OCI-LY3 (cell line): ENCODE measurements around the gene MRPL58.

ENCODE experiments used
- H2AFZ ChIP-seq: fragments of 200-600, 300-600 bp; shearing (Covaris generic); 2 replicates; pipeline ENCODE4 v1.6.0; 2014; ENCODE audit warnings: antibody characterized with exemption, low read depth, low read length
- H3K27ac ChIP-seq: fragments of 200-600, 300-600 bp; sonication (generic); 2 replicates; pipeline ENCODE4 v1.5.1; 2014; ENCODE audit warnings: mild to moderate bottlenecking, low read length, moderate library complexity, mixed read lengths
- H3K27me3 ChIP-seq: fragments of 200-600, 300-600 bp; sonication (generic); 2 replicates; pipeline ENCODE4 v1.6.1; 2014; ENCODE audit warnings: low read depth, low read length, mixed read lengths
- H3K36me3 ChIP-seq: fragments of 200-600, 300-600 bp; sonication (generic); replicated peaks from 2 replicates; pipeline ENCODE3; 2014; ENCODE audit warnings: low read depth, low read length, mixed read lengths
- H3K4me1 ChIP-seq: fragments of 300-600, 200-600 bp; sonication (generic); 2 replicates; pipeline ENCODE4 v1.6.1; 2014; ENCODE audit warnings: low read length, mixed read lengths
- H3K4me2 ChIP-seq: fragments of 200-600, 300-600 bp; sonication (generic); 2 replicates; pipeline ENCODE4 v1.6.1; 2014; ENCODE audit warnings: low read length, mixed read lengths
- H3K4me3 ChIP-seq: fragments of 300-600, 200-600 bp; sonication (generic); 2 replicates; pipeline ENCODE4 v1.5.1; 2014; ENCODE audit warnings: antibody characterized with exemption, mild to moderate bottlenecking, low read length, moderate library complexity
- H3K79me2 ChIP-seq: fragments of 300-600, 200-600 bp; shearing (Covaris generic); 2 replicates; pipeline ENCODE4 v1.6.1; 2014; ENCODE audit warnings: mild to moderate bottlenecking, low read length, mixed read lengths
- H3K9ac ChIP-seq: fragments of 300-600, 200-600 bp; shearing (Covaris generic); 2 replicates; pipeline ENCODE4 v1.6.0; 2014; ENCODE audit warnings: mild to moderate bottlenecking, low read length, moderate library complexity
- H3K9me3 ChIP-seq: fragments of 200-600, 300-600 bp; shearing (Covaris generic); 2 replicates; pipeline ENCODE4 v1.6.1; 2014; ENCODE audit warnings: low read length, mixed read lengths; ENCODE audit not compliant: insufficient read depth
- H4K20me1 ChIP-seq: fragments of 200-600, 300-600 bp; sonication (generic); 2 replicates; pipeline ENCODE4 v1.6.1; 2016; ENCODE audit warnings: low read length, mixed read lengths; ENCODE audit not compliant: insufficient read depth
- EZH2phosphoT487 ChIP-seq: fragments of 200-600 bp; shearing (Covaris generic); IDR thresholded peaks from 2 replicates; pipeline ENCODE4 v1.6.1; 2018; ENCODE audit warnings: antibody characterized with exemption, mixed run types, low read depth
- TF ChIP-seq, protein P1 (sequence below): fragments of 200-600, 300-600 bp; sonication (generic); IDR thresholded peaks from 2 replicates; pipeline ENCODE4 v1.5.1; 2014; ENCODE audit warnings: antibody characterized with exemption, low read length, low read depth

MRPL58 gene

DNA sequence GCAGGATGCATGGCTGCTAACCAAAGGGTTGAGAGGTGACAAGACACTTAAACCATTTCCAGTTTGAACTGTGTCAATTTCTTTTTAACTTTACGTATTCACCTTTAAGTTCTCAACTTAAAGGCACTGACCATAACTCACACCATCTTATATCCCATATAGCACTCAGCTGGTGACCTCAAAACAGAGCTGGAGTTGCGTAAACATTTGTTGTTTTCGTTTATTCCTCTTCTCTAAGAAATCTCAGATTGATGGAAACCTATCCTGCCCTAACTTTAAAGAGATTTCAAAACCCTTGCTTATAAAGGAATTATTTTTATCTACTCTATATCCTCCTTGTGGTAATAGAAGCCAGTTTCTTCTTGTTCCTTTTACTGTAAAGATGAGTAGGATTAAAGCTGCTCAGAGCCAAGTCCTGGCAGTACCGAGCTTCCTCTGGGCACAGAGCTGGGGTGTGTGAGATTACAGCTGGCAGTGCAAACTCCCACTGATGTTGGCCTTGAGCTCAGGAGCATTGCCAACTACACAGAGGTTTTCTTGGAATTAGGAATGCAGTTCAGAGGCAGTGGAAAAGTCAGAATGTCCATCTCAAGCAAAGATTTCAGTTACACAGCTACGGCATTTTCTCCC lies 35.9 kb downstream of the MRPL58 start:
- peak overlapping the region; percentile 78 for H3K9ac ChIP-seq
- peaks cover 11% of the 10 kb centered on the region for H3K36me3 ChIP-seq
- TF ChIP-seq, protein P1, sequence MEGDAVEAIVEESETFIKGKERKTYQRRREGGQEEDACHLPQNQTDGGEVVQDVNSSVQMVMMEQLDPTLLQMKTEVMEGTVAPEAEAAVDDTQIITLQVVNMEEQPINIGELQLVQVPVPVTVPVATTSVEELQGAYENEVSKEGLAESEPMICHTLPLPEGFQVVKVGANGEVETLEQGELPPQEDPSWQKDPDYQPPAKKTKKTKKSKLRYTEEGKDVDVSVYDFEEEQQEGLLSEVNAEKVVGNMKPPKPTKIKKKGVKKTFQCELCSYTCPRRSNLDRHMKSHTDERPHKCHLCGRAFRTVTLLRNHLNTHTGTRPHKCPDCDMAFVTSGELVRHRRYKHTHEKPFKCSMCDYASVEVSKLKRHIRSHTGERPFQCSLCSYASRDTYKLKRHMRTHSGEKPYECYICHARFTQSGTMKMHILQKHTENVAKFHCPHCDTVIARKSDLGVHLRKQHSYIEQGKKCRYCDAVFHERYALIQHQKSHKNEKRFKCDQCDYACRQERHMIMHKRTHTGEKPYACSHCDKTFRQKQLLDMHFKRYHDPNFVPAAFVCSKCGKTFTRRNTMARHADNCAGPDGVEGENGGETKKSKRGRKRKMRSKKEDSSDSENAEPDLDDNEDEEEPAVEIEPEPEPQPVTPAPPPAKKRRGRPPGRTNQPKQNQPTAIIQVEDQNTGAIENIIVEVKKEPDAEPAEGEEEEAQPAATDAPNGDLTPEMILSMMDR = no peak
- TF ChIP-seq EZH2phosphoT487 = no peak
- H3K4me1 ChIP-seq = peaks cover 19% of the 10 kb centered on the region
- H3K9me3 ChIP-seq = no peaks in the 10 kb centered on the region
- no peaks in the 10 kb centered on the region for H3K27me3 ChIP-seq
- peak overlapping the region; percentile 99 for H3K4me2 ChIP-seq
- no peak overlapping the region for H3K27ac ChIP-seq
- peaks cover 17% of the 10 kb centered on the region for H3K79me2 ChIP-seq
- no peak overlapping the region for H2AFZ ChIP-seq
- H3K4me3 ChIP-seq = peak overlapping the region; percentile 90
- no peaks in the 10 kb centered on the region for H4K20me1 ChIP-seq

DNA sequence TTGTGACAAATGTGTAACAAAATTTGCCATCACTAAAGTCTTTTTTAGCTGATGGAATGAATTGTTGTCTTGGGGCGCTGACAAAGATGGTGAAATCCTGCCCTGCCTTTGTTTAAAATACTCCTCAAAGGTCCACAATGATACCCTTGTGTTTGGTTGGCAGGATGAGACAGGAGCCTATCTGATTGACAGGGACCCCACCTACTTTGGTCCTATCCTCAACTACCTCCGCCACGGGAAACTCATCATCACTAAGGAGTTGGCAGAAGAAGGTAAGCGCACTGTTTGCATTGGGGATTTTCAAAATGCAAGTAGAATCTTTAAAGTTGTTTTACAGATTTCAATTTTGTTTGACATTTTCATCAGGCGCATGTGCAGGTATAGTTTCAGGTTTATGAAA lies 36.6 kb downstream of the MRPL58 start:
- peaks cover 17% of the 10 kb centered on the region for H3K79me2 ChIP-seq
- no peak overlapping the region for H2AFZ ChIP-seq
- no peak overlapping the region for H3K4me3 ChIP-seq
- H3K27ac ChIP-seq = no peak overlapping the region
- no peak overlapping the region for H3K9ac ChIP-seq
- H3K9me3 ChIP-seq = no peaks in the 10 kb centered on the region
- H3K36me3 ChIP-seq = peaks cover 13% of the 10 kb centered on the region
- no peak overlapping the region for H3K4me2 ChIP-seq
- no peaks in the 10 kb centered on the region for H3K27me3 ChIP-seq
- TF ChIP-seq, protein P1 = no peak
- no peak for TF ChIP-seq EZH2phosphoT487
- no peaks in the 10 kb centered on the region for H4K20me1 ChIP-seq
- peaks cover 19% of the 10 kb centered on the region for H3K4me1 ChIP-seq

DNA sequence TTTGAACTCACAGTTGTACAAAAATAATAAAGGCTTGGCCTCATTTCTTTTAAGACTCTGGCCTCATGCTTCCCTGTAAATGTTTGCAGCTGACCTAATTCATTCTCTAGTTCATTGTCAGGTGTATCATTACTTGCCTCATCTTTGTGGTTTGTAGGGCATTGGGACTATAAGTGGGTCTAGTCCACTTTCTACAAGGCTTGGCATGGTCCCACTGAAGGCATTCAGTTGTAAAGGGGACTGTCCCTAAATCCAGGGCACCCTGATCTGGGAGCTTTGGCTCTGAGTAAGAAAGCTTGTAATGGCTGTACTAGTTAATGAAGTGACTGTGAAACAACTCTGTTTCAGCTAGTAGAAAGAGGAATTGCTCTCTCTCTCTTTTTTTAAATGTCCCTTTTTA lies 37.2 kb downstream of the MRPL58 start:
- Histone ChIP-seq H3K79me2 (peaks cover 17% of the 10 kb centered on the region), H3K36me3 (peaks cover 17% of the 10 kb centered on the region), H3K4me1 (peaks cover 19% of the 10 kb centered on the region), H3K4me2 (no peak overlapping the region), H3K4me3 (no peak overlapping the region), H3K9me3 (no peaks in the 10 kb centered on the region), H3K27me3 (no peaks in the 10 kb centered on the region), H2AFZ (no peak overlapping the region), H4K20me1 (no peaks in the 10 kb centered on the region), H3K9ac (no peak overlapping the region), H3K27ac (no peak overlapping the region)
- TF ChIP-seq, protein P1 = no peak
- TF ChIP-seq EZH2phosphoT487 = no peak

DNA sequence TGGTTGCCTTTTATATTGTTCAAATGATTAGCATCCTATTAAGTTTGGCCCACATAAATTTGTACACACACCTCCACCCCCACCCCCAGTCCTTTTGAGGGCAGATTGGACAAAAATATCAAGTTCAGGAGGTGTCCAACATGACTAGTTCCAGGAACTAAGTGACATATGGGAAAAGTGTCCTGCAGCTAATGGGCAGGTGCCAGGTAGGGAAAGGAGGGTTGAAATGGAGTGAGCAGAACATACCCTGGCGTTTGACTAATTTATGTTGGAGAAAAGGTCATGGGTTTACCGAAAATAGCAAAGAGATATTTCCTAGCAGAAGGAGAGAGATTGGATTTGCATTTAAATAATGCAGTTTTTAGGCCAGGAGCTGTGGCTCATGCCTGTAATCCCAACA lies 39.5 kb downstream of the MRPL58 start:
- H3K79me2 ChIP-seq = peaks cover 9% of the 10 kb centered on the region
- no peaks in the 10 kb centered on the region for H4K20me1 ChIP-seq
- no peak overlapping the region for H2AFZ ChIP-seq
- H3K9ac ChIP-seq = no peak overlapping the region
- H3K36me3 ChIP-seq = peaks cover 17% of the 10 kb centered on the region
- H3K27ac ChIP-seq = no peak overlapping the region
- no peaks in the 10 kb centered on the region for H3K27me3 ChIP-seq
- no peak for TF ChIP-seq EZH2phosphoT487
- TF ChIP-seq, protein P1 = no peak
- no peak overlapping the region for H3K4me3 ChIP-seq
- no peaks in the 10 kb centered on the region for H3K9me3 ChIP-seq
- no peak overlapping the region for H3K4me2 ChIP-seq
- H3K4me1 ChIP-seq = peaks cover 15% of the 10 kb centered on the region
